Pulmonary artery endothelial cell (primary cell): ENCODE results near the gene HDLBP. TPM values are rescaled to one million over a fixed set of nuclear protein-coding genes. Genes with fewer than 3 reads are reported as not detected.
A peak's percentile ranks its signal among the peaks of the same experiment; 100 is the strongest.

ENCODE experiments used
- DNase-seq: peaks from one replicate; pipeline ENCODE4 v3.0.0-alpha.2; 2011; ENCODE audit warnings: low read depth, low spot score
- total RNA-seq: library from RNA; depleted of rRNA; stranded (reverse); fragments of >200 nt; gene quantifications from 2 replicates; pipeline ENCODE4 v1.2.3, GENCODE V29; 2014

Gene HDLBP
- total RNA-seq, 1 donor from 2014 or later = 980 TPM

GRCh38 chr2:241275504-241275903, 40.0 kb downstream of the HDLBP start:
- no peak for DNase-seq

GRCh38 chr2:241274127-241274526, 41.3 kb downstream of the HDLBP start:
- no peak for DNase-seq

- DNase-seq = no peak
Observed at GRCh38 chr2:241273210-241274020, 42.1 kb downstream of the HDLBP start.

- DNase-seq = no peak
Observed at GRCh38 chr2:241272303-241273209, 42.9 kb downstream of the HDLBP start.

- peak; percentile 32 for DNase-seq
Observed at GRCh38 chr2:241271706-241272302, 43.7 kb downstream of the HDLBP start.

- DNase-seq = no peak
Observed at GRCh38 chr2:241270531-241270930, 44.9 kb downstream of the HDLBP start.

GRCh38 chr2:241269707-241270520, 45.6 kb downstream of the HDLBP start:
- DNase-seq = no peak

GRCh38 chr2:241268716-241269445, 46.6 kb downstream of the HDLBP start:
- DNase-seq = no peak

- no peak for DNase-seq
Observed at GRCh38 chr2:241268306-241268705, 47.2 kb downstream of the HDLBP start.

- no peak for DNase-seq
Observed at GRCh38 chr2:241267249-241268067, 48.0 kb downstream of the HDLBP start.

- no peak for DNase-seq
Observed at GRCh38 chr2:241265506-241265905, 50.0 kb downstream of the HDLBP start.

- DNase-seq = no peak
Observed at GRCh38 chr2:241263061-241263460, 52.4 kb downstream of the HDLBP start.

GRCh38 chr2:241261628-241262027, 53.8 kb downstream of the HDLBP start:
- DNase-seq = no peak

- DNase-seq = no peak
Observed at GRCh38 chr2:241260911-241261310, 54.6 kb downstream of the HDLBP start.

- no peak for DNase-seq
Observed at GRCh38 chr2:241258505-241259280, 56.8 kb downstream of the HDLBP start.

- DNase-seq = no peak
Observed at GRCh38 chr2:241257419-241258032, 57.9 kb downstream of the HDLBP start.

GRCh38 chr2:241256168-241256545, 59.3 kb downstream of the HDLBP start:
- no peak for DNase-seq

GRCh38 chr2:241255542-241256167, 59.8 kb downstream of the HDLBP start:
- DNase-seq = no peak
